NCI-H82 treated with DMSO at 0.1 percent for 48 hours (cell line): Measurements from ENCODE around the gene CACNA1I.
"Not testable (repeated sequence)": the region's sequence is repeated elsewhere in the genome, so short reads cannot be mapped to it uniquely, and the experiment has no call there.

Source experiments
- DNase-seq: peaks from one replicate; lab custom pipeline; 2025; ENCODE audit not compliant: unreplicated experiment; lab: John Stamatoyannopoulos, UW

CACNA1I gene

GRCh38 chr22:39570665-39571064 is at the start of gene CACNA1I:
Gene CACNA1I (plus strand): TSS chr22:39570753. CDS start chr22:39570753, 0 bp downstream.
- no peak for DNase-seq

GRCh38 chr22:39521106-39521885 is 49.3 kb upstream of the CACNA1I start:
- not testable (repeated sequence) for DNase-seq

DNA sequence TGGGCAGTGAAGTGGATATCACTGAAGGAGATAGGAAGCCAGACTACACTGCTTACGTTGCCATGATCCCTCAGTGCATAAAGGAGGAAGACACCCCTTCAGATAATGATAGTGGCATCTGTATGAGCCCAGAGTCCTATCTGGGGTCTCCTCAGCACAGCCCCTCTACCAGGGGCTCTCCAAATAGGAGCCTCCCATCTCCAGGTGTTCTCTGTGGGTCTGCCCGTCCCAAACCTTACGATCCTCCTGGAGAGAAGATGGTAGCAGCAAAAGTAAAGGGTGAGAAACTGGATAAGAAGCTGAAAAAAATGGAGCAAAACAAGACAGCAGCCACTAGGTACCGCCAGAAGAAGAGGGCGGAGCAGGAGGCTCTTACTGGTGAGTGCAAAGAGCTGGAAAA is 48.5 kb upstream of the CACNA1I start:
- DNase-seq = not testable (repeated sequence)

- DNase-seq = no peak
Observed at GRCh38 chr22:39522567-39523300, 47.8 kb upstream of the CACNA1I start.

DNA sequence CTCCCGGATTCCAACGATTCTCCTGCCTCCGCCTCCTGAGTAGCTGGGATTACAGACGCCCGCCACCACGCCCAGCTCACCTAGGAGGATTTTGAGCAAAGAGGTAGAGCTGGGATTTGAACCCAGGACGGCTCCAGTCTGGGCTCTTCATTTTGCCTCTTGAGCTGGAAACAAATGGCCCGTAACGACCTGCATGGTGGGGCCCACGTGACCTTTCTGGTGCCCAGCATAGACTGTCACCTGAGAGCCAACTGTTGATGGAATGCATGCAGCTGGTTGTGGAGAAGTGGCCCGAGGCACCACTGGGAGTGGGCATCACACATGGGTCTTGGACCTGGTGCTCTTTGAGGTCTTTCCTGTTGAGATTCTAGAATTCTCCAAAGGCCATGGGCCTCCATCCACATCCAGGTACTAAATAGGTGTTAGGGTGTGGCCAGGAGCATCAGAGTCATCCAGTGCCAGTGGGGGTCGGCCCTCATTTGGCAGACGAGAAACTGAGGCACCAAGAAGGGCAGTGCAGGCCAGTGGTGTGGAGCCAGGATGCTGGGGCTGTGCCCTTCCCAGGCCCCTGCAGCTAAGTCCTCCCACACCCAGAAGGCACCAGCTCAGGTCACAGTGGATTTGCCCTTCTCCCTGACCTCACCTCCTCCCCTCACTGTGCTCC is 46.3 kb upstream of the CACNA1I start:
- no peak for DNase-seq

DNA sequence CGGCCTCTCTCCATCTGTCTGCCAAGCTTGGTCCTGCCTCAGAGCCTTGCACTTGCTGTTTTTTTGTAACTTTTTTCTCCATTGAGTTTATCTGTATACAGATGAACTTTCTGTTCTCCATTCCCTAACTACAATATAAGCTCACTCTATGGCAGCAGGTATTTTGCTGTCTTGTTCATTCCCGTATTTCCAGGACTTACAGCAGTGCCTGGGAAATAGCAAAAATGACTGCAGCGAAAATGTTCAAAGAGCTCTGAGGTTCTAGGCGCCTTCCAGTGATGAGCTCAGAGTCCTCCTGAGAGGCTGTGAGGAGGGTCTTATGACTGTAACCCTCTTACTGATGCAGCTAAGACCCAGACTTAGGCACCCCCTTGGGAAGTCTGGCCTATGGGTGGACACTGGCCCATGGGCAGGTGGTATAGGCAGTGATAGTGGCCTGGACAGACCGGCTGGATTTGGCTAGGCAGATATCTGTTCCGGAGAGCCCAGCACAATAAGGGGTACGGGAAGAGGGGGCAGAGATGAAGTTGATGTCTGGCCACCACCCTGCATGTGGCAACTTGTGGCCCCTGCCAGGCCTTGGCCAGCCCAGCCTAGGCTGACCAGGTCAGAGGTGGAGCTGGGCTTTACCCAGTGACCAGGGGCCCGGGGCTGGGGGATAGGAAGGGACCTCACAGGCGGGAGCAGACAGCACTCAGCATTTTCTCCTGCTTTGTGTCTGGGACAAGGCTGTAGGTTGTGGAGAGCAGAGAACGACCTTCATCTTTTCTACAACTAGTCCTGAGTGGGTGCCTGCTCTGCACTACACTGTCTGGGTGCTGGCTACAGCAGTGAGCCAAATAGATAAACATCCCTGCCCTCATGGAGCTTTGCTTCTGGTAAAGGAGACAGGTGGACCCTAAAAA is 45.5 kb upstream of the CACNA1I start:
- DNase-seq = no peak

- no peak for DNase-seq
Observed at GRCh38 chr22:39525658-39525975, 44.9 kb upstream of the CACNA1I start.

DNA sequence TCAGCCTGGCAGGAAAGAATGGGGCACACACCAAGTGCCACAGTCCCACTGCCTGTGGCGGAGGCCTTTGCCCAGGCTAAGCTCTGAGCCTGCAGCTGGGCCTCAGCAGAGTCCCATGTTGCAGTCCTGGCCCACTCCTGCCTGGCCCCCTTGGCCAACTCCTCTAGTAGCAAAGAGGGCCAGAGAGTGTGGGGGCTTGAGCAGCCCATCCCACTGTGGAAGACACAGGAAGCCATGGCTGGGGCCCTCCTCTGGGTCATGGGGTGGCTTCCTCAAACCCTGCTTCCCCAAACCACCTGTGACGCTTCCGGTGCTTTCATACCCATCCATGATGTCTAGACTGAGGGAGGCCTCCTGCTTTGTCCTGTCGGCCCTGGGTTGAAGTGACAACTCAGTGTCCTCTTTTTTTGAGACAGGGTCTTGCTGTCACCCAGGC is 43.8 kb upstream of the CACNA1I start:
- DNase-seq = no peak

GRCh38 chr22:39527481-39527961 is 43.0 kb upstream of the CACNA1I start:
- peak; percentile 54 for DNase-seq

DNA sequence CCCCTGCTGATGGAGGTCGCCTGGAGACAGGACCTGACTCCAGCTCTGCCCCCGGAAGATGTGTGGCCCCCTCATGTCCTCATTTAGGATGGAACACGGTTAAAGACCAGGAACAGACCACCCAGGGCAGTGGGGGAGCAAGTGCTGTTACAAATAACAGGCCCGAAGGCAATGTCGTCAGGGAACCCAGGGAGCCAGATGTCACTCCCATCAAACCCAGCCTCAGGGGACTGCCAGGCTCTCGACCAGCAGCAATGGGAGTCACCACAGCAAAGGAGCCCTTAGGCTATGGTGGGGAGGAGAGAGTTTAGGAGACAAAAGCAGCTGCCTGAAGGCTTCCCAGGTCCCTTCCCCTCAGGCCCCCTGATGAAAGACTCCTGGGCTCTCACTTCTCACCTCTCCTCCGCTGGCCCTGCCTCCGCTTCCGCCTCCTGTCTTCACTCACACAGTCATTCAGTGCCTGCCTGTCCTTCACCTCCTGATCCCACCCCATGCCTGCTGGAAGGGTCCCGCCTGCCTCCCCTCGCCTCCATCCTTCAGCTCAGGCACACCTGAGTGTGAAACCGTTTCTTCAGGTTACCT is 42.4 kb upstream of the CACNA1I start:
- DNase-seq = peak; percentile 41

DNA sequence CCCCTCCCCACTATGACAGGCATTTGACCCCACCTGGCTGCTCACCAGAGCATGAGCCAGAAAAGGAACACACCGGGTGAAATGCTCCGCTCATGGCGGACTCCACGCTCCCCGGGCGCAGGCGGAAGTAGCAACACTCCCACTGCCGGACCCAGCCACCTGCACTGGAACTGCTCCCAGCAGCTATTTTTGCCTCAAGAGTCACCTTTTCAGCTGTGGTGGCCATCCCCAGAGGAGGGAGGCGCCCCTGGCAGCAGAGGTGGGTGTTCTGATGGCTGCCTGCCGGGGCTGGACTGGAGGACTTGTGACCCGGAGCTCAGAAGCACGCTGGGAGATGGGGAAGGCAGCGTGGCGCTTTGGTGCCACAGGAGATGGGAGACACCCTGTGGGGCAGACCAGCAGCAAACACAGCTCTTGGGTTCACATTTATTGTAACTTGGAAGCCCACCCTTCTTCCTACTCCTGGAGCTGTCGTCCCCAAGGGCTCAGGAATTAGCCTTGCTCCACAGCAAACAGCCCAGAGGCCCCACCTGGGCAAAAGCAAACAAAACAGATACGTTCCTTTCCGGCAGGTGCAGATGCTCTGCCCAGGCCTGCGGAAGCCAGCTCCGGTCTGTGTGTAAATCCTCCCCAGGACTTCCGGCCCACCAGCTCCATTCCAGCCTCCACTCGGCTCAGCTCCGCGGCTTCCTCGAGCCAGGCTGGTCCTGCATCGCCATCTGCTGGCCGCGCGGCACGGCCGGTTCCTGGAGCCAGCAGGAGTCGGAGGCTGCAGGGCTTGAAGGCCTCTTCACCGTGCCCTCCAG is 41.7 kb upstream of the CACNA1I start:
- peak; percentile 58 for DNase-seq

DNA sequence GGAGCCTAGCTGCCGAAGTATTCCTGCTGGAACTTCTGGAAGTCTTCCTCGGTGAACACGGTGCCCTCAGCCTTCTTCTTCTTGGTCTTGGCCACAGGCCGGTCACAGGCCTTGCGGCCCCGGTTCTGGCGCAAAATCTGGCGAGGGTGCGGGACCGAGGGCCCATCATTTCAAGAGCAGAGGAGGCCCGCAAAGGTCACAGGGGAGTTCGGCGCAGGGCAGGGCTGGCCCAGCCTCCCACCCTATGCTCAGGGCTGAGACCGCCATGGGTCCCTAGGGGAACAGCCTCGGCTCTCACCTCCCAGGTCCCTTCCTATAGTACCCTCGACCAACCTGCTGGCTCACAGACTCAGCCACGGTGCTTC is 41.1 kb upstream of the CACNA1I start:
- DNase-seq = no peak

GRCh38 chr22:39530116-39530515 is 40.4 kb upstream of the CACNA1I start:
- no peak for DNase-seq

- peak; percentile 34 for DNase-seq
Observed at GRCh38 chr22:39530692-39531331, 39.7 kb upstream of the CACNA1I start.

GRCh38 chr22:39532215-39533073 is 38.1 kb upstream of the CACNA1I start, which contains the start of gene RPS19BP1:
Gene RPS19BP1 (minus strand): TSS chr22:39532748. CDS start chr22:39532738, 10 bp downstream.
- DNase-seq = peak; percentile 99

DNA sequence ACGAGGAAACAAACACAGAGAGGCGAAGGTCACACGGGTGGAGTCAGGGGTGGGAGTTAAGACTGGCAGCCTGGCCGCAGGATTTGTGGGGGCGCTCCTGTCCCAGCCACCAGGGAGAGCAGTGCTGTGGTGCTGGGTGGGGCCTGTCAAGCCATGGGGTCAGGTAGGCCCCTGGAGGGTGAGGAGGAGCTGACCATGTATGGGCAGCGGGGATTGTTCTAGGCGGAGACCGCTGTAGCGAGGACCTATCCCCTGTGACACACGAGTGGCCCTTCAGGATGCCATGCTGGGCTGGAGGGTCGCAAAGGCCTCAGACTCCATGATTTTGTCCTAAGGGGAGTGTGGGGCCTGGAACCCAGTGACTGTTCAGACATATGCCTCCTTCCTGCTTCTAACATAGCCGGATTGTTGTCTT is 36.5 kb upstream of the CACNA1I start:
- DNase-seq = no peak

GRCh38 chr22:39534591-39535356 is 35.8 kb upstream of the CACNA1I start:
- peak; percentile 27 for DNase-seq
